ENCODE data around the gene LILRB3.
"Not testable (repeated sequence)": the region's sequence is repeated elsewhere in the genome, so short reads cannot be mapped to it uniquely, and the experiment has no call there.

LILRB3 gene

DNA sequence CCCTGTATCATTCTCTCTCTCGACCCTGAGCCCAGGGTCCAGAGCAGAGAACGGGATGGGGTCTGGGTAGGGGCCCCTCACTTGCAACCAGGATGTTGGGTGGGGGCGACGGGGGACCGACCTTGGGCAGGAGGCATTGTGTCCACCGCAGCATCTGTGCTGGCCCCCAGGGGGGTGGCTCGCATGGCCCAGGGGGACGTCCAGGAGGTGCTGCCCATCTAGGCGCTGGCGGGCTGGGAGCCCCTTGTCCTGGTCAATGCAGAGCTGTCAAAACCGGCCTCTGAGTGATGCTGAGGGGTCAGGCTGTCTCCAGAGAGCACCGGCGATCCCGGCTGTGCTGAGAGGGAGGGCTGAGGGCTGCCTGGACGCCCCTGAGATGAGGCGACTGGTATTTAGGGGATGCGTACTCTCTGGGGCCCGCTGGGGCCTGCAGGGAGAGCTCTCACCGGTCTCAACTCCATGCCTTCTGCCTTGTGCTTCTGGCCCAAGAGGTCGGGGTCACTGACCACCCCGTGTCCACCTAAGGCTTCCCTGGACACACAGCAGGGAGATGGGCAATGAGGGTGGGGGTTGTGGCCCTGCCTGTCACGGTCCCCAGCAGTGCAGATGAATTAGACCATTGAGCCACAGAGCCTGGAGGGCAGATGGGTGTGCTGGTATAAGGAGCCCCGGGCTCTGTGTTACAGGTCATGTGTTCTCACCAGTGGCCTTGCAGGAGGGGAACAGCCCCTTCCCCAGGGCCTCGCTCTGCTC lies 13.6 kb downstream of the LILRB3 start:
- no peak for DNase-seq

DNA sequence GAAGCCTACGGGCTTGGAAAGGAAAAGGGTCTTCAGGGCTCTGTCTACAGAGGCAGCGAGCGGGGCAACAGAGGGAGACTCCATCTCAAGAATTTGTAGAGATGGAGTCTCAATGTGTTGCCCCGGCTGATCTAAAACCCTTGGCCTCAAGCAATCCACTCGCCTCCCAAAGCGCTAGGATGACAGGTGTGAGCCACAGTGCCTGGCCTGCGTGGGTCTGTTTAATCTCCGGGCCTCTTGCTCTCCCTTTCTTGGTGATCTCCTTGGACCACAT lies 14.1 kb downstream of the LILRB3 start:
- DNase-seq: no peak

DNA sequence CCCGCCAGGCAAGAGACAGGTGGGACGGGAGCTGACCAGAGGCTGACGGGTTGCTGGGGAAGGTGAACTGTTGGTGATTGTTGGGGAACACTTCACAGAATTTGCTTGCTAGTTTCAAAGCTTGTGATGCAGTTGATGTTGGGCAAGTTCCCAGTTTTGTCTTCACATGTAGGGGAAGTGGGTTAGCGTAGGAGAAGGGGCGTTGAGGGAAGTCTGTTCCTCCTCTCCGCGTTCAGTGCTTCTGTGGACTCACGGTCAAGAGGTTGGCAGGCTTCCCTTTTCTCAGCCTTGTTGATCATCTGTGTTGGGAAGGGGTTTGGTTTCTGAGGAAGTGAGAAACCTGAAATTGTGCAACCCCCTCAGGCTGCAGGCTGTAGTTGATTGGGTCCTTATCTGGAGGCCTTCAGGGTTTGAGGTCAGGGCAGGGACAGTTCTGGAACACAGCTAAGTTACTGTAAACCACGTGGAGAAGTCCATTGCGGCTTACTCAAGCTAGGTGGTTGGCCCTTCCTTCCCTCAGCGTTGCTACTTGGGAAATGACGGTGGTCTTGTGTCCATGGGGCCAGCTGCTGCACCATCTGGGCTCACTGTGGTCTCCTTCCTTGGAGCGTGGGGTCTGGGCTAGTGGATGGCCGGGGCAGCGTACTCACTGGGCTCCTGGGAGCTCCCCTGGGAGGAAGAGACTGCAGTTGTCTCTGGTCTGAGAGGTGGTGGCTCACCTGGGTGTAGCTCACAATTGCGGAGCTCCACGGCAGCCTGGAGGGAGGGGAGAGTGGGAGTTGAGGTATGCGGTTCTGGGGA lies 14.6 kb downstream of the LILRB3 start:
- DNase-seq: peak in 1 of 2 experiments; percentile 31

DNA sequence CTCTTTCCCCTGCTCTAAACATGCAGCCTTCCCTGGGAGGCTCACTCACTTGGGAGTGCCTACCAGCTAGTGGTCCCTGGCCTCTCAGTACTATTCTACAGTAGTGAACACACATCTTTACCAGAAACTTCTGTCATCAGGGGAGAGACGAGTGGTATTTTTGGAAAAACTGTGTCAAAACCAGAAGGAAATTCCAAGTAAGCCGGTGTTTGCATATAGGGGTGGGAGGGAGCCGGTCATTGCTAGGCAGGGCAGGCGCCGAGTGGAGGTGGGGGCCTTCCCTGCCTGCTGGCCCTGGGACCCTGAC lies 15.2 kb downstream of the LILRB3 start:
- no peak for DNase-seq

DNA sequence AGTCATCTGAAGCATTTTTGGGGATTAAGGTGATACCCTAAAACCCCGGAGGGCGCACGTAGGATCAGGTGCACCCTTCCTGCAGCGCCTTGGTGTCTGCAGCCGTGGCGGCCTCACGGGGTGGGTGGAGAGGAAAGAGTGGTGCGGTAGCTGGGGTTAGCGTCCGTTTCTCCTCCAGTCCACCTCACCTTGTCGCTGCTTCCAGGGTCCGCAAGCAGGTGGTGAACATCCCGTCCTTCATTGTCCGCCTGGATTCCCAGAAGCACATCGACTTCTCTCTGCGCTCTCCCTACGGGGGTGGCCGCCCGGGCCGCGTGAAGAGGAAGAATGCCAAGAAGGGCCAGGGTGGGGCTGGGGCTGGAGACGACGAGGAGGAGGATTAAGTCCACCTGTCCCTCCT lies 15.6 kb downstream of the LILRB3 start:
- DNase-seq: not testable (repeated sequence)

DNA sequence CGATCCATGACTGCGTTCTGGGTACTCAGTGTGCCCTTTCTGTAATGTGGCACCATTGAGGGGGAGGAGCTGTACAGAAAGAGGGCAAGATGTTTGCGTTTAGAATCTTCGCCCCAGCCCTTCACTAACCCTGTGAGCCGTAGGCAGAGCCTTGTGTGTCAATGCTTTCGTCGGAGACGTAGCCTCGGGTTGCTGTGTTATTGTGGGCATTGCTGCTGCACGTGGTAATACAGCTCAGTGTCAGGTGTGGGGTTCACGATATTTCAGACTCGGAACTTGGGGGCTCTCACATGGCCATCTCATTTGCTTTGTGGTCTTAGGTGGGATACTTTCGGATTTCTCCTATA lies 16.0 kb downstream of the LILRB3 start:
- no peak for DNase-seq

DNA sequence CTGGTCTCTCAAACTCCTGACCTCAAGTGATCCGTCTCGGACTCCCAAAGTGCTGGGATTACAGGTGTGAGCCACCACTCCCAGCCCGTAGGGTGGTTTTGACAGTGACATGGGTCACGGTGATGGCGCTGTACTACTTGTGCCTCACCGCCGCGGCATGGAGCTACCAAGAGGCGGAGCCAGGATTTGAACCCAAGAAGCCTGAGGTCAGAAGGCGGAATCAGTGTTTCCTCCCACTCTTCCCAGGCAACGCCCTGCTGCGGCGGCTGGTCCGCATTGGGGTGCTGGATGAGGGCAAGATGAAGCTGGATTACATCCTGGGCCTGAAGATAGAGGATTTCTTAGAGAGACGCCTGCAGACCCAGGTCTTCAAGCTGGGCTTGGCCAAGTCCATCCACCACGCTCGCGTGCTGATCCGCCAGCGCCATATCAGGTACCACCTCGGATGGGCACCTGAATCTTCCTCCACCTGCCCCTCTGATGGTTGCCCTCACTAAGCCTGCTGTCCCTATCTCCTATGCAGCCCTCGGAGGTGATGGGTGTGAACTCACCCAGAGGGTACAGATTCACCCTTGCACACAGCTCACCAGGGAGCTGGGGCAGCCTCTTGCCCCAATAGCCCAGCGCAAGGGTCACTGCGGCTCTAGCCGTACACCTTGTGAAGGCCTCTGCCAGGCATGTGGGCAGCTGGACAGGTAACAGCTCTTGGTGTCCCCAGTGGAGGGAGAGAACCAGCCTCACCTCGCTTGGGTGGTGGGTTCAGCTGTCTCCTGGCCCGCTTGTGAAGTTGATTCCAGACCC lies 16.6 kb downstream of the LILRB3 start:
- no peak for DNase-seq

DNA sequence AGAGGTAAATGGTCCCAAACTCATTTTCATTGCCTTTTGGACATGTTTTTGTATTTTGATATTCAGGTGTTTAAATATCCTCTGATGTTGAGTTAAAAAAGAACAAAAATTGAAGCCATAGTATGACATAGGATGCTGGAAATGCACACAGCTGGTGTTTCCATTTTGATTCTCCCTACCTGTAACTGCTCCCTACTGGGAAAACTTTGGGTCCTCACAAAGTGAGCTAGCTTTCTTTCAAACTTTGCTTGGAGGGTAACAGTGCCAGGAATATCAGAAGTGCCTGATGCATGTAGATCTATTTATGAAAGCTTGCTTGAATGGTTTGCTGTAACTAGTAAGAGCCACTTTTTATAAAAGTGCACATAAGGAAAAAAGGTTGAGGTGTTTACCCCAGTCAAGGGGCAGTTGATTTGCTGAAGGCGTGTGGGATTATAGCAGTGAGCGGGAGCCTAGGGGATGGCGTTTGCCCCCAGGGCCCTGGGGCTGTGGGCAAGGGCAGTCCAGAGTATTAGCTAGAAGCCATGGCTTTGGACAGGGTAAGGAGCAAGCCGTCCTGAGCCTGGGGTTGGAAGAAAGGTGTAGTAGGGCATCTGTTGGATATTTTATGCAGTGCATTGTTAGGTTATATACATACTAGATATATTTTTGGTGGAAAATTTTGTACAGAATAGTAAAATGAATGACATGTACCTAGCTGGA lies 17.9 kb downstream of the LILRB3 start:
- DNase-seq: no peak

DNA sequence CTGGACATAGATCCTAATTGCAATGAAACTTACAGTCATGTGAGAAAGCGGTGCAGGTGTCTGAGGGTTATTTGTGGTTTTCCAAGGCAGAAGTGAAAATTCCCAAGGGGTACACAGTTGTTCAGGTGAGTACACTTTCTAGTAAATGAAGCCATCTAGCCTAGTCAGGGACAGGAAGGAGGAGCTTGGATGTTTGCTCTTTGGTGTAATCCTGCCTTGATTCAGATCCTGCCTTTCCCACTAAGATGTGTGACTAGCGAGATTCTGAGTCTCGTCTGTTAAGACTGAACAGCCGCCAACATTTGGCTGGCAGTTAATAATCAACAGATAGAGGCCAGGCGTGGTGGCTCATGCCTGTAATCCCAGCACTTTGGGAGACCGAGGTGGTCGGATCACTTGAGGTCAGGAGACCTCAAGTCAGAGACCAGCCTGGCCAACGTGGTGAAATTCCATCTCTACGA lies 19.6 kb downstream of the LILRB3 start:
- no peak for DNase-seq

DNA sequence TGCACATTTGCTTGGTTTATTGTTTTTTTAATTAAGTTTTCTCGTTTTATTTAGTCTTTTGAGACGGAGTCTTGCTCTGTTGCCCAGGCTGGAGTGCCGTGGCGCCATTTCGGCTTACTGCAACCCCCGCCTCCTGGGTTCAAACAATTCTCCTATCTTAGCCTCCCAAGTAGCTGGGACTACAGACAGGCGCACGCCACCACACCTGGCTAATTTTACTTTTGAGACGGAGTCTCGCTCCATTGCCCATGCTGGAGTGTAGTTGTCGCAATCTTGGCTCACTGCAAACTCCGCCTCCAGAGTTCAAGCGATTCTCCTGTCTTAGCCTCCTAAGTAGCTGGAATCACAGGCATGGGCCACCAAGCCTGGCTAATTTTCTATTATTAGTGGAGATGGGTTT lies 20.8 kb downstream of the LILRB3 start:
- DNase-seq: no peak

DNA sequence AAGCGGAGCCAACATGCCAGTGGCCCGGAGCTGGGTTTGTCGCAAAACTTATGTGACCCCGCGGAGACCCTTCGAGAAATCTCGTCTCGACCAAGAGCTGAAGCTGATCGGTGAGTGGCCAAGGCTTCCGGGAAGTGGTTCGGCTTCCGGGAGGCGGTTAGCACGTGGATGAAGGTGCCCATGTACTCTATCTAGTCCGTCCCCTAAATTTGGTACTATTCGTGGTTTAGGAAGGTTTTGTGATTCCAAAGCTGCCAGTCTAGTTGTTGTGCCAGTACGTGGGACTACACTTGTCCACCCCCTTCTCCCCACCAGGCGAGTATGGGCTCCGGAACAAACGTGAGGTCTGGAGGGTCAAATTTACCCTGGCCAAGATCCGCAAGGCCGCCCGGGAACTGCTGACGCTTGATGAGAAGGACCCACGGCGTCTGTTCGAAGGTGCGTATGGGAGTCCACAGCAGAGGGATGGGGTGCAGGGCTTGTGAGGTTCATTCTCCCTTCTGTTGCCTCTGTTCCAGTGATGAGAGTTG lies 21.6 kb downstream of the LILRB3 start:
- DNase-seq: no peak

DNA sequence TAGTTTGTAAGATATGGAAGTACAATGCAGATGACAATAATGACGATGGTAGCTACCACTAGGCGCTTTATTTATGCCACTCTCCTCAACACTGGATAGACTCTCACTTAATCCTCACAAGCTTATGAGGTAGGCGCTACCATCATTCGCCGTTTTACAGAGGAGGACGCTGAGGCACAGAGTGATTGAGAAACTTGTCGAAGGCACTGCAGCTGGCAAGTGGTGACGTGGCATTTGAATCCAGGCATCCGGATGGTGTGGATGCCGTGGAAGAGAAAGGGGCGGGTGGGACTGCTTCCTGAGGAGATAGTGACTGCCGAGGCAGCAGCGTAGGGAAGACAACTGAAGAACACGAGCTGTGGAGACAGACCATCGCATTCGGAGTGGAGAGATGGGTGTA lies 23.4 kb downstream of the LILRB3 start:
- DNase-seq: no peak

DNA sequence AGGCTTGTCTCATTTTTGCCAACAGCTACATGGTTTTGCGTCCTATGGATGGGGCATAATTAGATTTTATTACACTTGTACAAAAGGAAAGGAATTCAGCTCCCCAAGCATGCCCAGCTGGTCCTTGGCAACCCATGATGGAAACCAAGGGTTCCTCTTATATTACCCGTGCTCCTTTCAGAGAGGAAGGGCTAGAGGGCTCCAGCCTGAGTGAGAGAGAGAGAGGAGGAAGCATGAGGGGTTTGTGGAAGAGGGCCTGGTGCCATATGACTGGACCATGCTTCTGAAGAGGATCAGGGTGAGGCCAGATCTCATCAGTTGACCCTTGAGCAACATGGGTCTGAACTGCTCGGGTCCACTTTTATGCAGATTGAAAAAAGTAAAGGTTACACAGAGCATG lies 25.7 kb downstream of the LILRB3 start:
- DNase-seq: no peak

DNA sequence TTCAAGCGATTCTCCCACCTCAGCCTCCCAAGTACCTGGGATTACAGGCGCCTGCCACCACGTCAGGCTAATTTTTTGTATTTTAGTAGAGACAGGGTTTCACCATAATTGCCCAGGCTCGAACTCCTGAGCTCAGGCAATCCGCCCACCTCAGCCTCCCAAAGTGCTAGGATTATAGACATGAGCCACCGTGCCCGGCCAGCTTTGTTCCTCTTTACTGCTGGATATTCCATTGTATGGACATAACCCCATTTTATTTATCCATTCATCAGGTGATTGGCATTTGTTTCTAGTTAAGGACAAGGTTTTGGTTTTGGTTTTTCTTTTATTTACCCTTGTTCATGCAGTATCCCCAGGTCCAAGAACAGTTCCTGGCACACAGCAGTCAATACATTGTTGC lies 26.3 kb downstream of the LILRB3 start:
- no peak for DNase-seq

DNA sequence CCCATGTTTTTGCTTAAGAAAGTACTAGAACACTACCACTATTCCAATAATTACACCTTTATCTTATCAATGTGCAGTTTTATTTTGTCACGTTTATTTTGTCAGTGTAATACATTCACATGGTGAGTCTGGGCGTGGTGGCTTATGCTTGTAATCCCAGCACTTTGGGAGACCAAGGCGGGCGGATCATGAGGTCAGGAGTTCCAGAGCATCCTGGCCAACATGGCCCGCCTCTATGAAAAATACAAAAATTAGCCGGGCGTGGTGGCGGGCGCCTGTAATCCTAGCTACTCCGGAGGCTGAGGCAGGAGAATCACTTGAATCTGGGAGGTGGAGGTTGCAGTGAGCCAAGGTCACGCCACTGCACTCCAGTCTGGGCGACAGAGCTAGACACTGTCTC lies 28.3 kb downstream of the LILRB3 start:
- DNase-seq: not testable (repeated sequence)

DNA sequence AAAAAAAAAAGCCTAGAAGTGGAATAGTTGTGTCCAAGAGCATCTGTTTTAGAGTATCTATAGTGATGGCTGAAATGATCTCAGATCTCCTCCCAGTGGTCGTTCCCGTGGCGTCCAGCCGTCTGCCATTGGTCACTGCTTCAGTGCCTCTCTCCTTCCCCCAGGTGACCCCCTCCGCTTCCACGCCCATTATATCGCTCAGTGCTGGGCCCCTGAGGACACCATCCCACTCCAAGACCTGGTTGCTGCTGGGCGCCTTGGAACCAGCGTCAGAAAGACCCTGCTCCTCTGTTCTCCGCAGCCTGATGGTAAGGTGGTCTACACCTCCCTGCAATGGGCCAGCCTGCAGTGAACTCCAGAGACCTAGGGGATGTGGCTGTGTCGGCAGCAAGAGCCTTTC lies 29.8 kb downstream of the LILRB3 start:
- no peak for DNase-seq

DNA sequence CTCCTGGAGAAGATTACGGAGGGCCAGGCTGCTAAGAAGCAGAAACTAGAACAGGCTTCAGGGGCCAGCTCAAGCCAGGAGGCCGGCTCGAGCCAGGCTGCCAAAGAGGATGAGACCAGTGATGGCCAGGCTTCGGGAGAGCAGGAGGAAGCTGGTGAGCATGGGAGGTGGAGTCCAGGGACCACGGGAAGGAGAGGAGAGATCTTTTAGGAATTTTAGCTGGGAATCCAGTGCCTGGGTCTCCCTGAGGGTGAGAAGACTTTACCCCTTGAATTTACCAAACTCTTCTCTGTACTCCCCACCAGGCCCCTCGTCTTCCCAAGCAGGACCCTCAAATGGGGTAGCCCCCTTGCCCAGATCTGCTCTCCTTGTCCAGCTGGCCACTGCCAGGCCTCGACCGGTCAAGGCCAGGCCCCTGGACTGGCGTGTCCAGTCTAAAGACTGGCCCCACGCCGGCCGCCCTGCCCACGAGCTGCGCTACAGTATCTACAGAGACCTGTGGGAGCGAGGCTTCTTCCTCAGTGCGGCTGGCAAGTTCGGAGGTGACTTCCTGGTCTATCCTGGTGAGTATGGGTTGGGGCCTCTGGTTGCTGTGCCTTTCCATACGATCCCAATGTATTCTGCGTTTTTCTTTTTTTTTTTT lies 30.9 kb downstream of the LILRB3 start:
- no peak for DNase-seq

DNA sequence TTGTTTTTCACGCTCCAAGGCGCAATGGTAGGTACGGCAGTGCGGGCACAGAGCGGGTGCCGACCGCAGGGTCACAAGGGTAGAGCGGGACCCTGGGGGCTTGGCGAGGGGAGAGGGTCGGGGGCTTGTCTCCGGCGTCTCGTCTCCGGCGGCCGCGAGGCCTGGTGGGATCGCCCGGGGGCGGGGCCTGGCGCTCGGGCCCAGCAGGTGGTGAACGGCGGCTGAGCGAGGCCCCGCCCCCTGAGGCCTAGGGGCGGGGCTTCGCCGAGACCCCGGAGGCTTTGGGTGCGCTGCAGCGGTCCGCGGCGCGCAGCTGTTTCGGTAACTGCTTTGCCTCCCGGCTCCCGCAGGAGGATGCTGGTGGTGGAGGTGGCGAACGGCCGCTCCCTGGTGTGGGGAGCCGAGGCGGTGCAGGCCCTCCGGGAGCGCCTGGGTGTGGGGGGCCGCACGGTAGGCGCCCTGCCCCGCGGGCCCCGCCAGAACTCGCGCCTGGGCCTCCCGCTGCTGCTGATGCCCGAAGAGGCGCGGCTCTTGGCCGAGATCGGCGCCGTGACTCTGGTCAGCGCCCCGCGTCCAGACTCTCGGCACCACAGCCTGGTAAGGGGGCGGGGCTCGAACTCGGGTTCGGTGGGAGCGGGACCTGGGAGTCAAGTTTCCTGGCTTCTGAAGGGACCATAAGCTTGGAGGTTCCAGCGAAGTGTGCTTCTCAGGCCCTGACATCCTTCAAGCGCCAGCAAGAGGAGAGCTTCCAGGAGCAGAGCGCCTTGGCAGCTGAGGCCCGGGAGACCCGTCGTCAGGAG lies 31.6 kb downstream of the LILRB3 start, which contains the start of gene TSEN34:
Gene TSEN34 (plus strand): TSS at position 298 of the 800 bp plus-strand sequence. CDS start 57 bp downstream, at position 355.
- DNase-seq: peak; percentile 84 to 87

DNA sequence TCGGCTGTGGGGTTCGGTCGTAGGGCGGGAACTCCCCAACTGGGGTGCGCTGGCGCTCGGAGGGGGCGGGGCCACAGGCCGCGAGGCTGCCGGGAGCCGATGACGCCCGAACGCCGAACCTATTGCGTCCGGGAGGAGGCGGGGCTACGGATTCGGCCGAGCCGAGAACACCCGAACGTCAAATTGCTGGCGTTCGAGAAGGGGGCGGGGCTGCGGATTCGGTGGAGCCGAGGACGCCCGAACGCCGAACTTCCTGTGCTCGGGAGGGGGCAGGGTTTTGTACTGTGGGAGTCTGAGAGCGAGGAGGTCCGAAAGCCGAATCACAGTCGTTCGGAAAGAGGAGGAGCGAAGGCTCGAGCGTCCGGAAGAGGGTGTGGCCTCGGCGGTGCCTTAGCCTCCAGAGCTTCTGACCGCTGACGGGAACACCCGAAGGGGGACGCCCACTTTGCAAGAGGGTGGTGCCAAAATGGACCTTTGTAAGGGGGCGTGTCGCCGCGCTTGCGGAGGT lies 32.2 kb downstream of the LILRB3 start:
- DNase-seq: peak; percentile 100

DNA sequence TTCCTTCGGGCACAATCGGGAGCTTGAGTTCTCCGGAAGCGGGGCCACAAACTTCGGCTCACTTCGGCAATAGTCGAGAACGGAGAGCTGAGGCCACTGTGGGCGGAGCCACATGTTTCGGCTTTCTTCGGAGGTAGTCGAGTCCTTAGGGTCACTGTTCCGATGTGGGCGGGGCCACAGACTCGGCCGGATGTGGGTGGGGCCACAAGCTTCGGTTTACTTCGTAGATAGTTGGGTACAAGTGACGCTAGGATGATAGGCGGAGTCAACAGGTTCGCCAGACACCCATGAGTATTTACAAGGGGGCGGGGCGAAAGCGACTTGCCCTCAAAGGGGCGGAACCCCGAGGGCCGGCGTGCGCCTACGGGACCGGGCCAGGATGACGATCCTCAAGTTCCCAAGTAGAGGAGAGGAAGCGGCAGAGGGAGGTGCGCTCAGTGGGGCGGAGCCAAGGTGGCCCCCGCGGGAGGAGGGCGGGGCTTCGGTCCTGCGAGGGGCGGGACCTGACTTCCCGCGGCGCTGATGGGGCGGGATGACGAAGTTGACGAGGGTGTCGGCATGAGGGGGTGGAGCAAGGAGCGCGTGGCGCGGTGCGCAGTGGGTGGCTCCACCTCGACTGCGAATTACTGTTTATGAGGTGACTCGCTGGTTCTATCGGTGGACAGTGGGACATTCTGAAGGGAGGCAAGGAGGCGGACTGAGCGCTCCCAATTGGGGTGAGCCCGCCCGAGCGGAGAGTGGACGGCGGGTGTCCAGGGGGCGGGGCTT lies 32.9 kb downstream of the LILRB3 start:
- peak; percentile 99 to 100 for DNase-seq

Data from stimulated activated CD4-positive, alpha-beta T cell treated with anti-CD3 and anti-CD28 coated beads, Interleukin-4, amount 100 ng/mL, for 4 hours (primary cell).